Stomach smooth muscle (tissue), 2 donors: Measurements from ENCODE around the gene SHISAL2A.

Source experiments
- H3K27ac ChIP-seq: one replicate; pipeline ENCODE4 v1.7.0; 2013; ENCODE audit warnings: mild to moderate bottlenecking, low read length, inconsistent platforms
- H3K27me3 ChIP-seq, 2 donors: one replicate each; pipeline ENCODE4 v1.7.0; 2013; ENCODE audit warnings: low read length in 2 of 2; ENCODE audit not compliant: insufficient read depth in 2 of 2, control insufficient read depth in 1 of 2
- H3K36me3 ChIP-seq, 2 donors: one replicate each; pipeline ENCODE4 v1.7.0; 2013; ENCODE audit warnings: low read length in 2 of 2; ENCODE audit not compliant: control insufficient read depth in 2 of 2, insufficient read depth in 2 of 2
- H3K4me1 ChIP-seq: one replicate; pipeline ENCODE4 v1.7.0; 2013; ENCODE audit warnings: low read length; ENCODE audit not compliant: control insufficient read depth, insufficient read depth
- H3K4me3 ChIP-seq, 2 donors: one replicate each; pipeline ENCODE4 v1.7.0; 2013; ENCODE audit warnings: low read length in 2 of 2
- H3K9ac ChIP-seq, 2 donors: one replicate each; pipeline ENCODE4 v1.7.0; 2013; ENCODE audit warnings: low read length in 2 of 2, mild to moderate bottlenecking in 1 of 2
- H3K9me3 ChIP-seq, 2 donors: one replicate each; pipeline ENCODE4 v1.7.0; 2013; ENCODE audit warnings: low read length in 2 of 2; ENCODE audit not compliant: control insufficient read depth in 2 of 2
- donor health status: healthy.
- donor health status: Pancreatic carcinoma.

The SHISAL2A gene

GRCh38 chr1:52672946-52673345, 40.0 kb downstream of the SHISAL2A start:
- no peak overlapping the region for H3K9ac ChIP-seq
- no peak overlapping the region for H3K27ac ChIP-seq
- no peaks in the 10 kb centered on the region for H3K4me1 ChIP-seq
- no peak overlapping the region for H3K4me3 ChIP-seq
- H3K9me3 ChIP-seq, result no peaks in the 10 kb centered on the region
- no peaks in the 10 kb centered on the region for H3K36me3 ChIP-seq
- no peaks in the 10 kb centered on the region for H3K27me3 ChIP-seq

GRCh38 chr1:52673513-52673912, 40.5 kb downstream of the SHISAL2A start:
- H3K27me3 ChIP-seq, result no peaks in the 10 kb centered on the region
- H3K4me3 ChIP-seq, result no peak overlapping the region
- no peak overlapping the region for H3K9ac ChIP-seq
- H3K4me1 ChIP-seq, result no peaks in the 10 kb centered on the region
- H3K36me3 ChIP-seq, result no peaks in the 10 kb centered on the region
- no peak overlapping the region for H3K27ac ChIP-seq
- no peaks in the 10 kb centered on the region for H3K9me3 ChIP-seq

GRCh38 chr1:52674497-52675384, 41.8 kb downstream of the SHISAL2A start:
- no peak overlapping the region for H3K9ac ChIP-seq
- H3K4me3 ChIP-seq, result no peak overlapping the region
- no peaks in the 10 kb centered on the region for H3K4me1 ChIP-seq
- H3K27me3 ChIP-seq, result no peaks in the 10 kb centered on the region
- H3K27ac ChIP-seq, result no peak overlapping the region
- no peaks in the 10 kb centered on the region for H3K9me3 ChIP-seq
- H3K36me3 ChIP-seq, result no peaks in the 10 kb centered on the region

DNA sequence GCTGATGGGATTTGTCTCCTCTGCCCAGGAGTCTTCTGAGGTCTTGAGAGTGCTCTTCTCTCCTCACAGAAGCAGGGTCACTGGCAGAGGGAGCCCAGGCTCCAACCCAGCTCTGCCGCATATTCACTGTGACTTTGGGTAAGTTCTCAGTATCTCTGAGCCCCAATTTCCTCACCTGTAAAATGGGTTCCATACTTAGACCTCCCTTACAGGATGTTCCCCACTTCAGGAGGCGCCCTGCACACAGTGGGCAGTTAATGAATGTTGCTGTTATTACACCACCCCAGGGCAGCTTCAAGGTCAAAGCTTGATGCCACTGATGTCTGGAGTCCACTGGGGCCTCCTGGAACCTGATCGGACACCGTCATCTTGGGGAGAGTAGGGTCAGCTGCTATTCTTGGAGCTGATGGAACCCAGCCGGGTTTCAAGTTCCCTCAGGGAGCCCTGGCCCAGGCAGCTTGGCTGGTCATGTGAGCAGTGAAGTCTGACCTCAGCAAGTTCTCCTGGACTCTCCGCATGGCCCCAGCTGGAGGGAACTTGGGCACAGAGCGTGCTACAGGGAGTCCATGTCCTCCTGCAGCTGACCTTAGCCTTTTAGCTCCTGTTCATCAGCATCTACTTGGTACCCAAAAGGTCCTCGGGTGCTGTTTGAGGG, 43.4 kb downstream of the SHISAL2A start:
- H3K9ac ChIP-seq, result no peak overlapping the region
- H3K4me1 ChIP-seq, result no peaks in the 10 kb centered on the region
- H3K4me3 ChIP-seq, result no peak overlapping the region
- no peaks in the 10 kb centered on the region for H3K9me3 ChIP-seq
- H3K27ac ChIP-seq, result no peak overlapping the region
- no peaks in the 10 kb centered on the region for H3K27me3 ChIP-seq
- H3K36me3 ChIP-seq, result no peaks in the 10 kb centered on the region

DNA sequence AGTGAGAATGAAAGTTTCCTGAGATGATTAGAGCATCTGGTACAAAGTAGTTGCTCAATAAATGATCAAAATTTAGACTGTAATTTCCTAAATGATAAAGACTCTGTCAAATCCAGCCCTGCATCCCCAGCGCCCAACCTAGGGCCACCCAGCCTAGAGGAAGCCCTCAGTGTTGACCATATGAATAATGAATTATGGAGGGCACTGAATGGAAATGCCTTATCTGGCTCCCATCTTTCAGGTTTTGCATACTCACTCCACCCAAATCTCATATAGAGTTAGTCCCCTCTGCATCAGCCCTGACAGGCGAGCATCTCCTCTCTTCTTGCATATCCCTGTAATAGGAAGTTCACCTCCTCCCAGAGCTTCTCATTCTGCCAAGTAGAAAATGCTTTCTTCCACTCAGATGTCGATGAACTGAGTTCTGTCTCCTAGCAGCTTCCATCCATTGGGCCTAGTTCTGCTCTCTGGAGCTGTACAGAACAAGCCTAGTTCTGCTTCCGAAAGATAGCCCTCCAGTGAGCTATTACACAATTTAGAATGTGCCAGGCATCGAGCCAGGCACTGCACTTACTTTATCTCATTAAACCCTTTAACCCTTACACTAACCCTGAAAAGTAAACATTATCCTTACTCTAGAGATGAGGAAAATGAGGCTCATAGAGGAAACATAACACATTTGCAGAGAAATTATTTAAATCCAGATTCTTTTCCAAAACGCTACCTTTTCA, 44.3 kb downstream of the SHISAL2A start:
- Histone ChIP-seq H3K4me1 (no peaks in the 10 kb centered on the region), H3K36me3 (no peaks in the 10 kb centered on the region), H3K27me3 (no peaks in the 10 kb centered on the region), H3K9ac (no peak overlapping the region), H3K4me3 (no peak overlapping the region), H3K9me3 (no peaks in the 10 kb centered on the region), H3K27ac (no peak overlapping the region)

- Histone ChIP-seq H3K9me3 (no peaks in the 10 kb centered on the region), H3K27ac (no peak overlapping the region), H3K4me3 (no peak overlapping the region), H3K9ac (no peak overlapping the region), H3K4me1 (no peaks in the 10 kb centered on the region), H3K36me3 (no peaks in the 10 kb centered on the region), H3K27me3 (no peaks in the 10 kb centered on the region)
Observed at GRCh38 chr1:52679048-52679447, 46.1 kb downstream of the SHISAL2A start.

- no peak overlapping the region for H3K27ac ChIP-seq
- H3K4me3 ChIP-seq, result no peak overlapping the region
- no peaks in the 10 kb centered on the region for H3K36me3 ChIP-seq
- no peaks in the 10 kb centered on the region for H3K4me1 ChIP-seq
- H3K9me3 ChIP-seq, result no peaks in the 10 kb centered on the region
- H3K27me3 ChIP-seq, result no peaks in the 10 kb centered on the region
- H3K9ac ChIP-seq, result no peak overlapping the region
Observed at GRCh38 chr1:52679498-52679897, 46.5 kb downstream of the SHISAL2A start.

GRCh38 chr1:52680353-52680752, 47.4 kb downstream of the SHISAL2A start:
- no peak overlapping the region for H3K4me3 ChIP-seq
- no peak overlapping the region for H3K9ac ChIP-seq
- H3K27me3 ChIP-seq, result no peaks in the 10 kb centered on the region
- no peak overlapping the region for H3K27ac ChIP-seq
- H3K4me1 ChIP-seq, result no peaks in the 10 kb centered on the region
- no peaks in the 10 kb centered on the region for H3K9me3 ChIP-seq
- peaks cover 0 to 2% of the 10 kb centered on the region in 2 donors for H3K36me3 ChIP-seq

DNA sequence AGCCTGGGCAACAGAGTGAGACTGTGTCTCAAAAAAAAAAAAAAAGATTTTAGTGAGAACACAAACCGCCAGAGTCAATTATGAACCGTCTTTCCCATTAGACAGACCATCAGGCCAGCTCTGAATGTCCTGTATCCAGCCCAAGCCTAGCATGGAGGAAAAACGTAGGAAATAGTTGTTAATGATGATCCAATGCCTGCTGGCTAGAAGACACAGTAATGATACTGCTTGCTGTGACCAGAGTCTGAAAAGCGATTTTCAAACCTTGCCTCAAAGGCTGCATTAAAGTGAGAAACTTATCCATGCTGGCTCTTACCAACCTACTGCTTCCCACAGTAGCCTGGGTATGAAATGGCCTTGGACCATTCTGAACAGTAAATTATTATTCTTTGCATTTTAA, 48.2 kb downstream of the SHISAL2A start:
- H3K27ac ChIP-seq, result no peak overlapping the region
- no peaks in the 10 kb centered on the region for H3K4me1 ChIP-seq
- H3K4me3 ChIP-seq, result no peak overlapping the region
- no peaks in the 10 kb centered on the region for H3K9me3 ChIP-seq
- no peaks in the 10 kb centered on the region for H3K27me3 ChIP-seq
- H3K9ac ChIP-seq, result no peak overlapping the region
- peaks cover 0 to 2% of the 10 kb centered on the region in 2 donors for H3K36me3 ChIP-seq

DNA sequence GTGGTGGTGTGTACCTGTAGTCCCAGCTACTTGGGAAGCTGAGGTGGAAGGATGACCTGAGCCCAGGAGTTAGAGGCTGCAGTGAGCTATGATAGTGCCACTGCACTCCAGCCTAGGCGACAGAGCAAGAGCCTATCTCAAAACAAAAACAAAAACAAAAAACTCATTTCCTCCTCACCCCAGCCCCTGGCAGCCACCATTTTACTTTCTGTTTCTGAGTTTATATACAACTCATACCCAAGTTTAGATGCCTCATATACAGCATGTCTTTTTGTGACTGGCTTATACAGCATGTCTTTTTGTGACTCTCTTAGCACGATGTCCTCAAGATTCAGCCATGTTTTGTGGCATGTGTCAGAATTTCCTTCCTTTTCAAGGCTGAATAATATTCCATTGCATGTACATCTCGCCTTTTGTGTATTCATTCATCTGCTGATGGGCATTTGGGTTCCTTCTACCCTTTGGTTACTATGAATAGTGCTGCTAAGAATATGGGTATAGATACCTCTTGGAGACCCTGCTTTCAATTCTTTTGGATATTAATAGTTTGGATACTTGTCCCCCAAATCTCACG, 50.5 kb downstream of the SHISAL2A start:
- no peaks in the 10 kb centered on the region for H3K9me3 ChIP-seq
- H3K36me3 ChIP-seq, result peaks cover 13 to 17% of the 10 kb centered on the region in 2 donors
- H3K4me1 ChIP-seq, result no peaks in the 10 kb centered on the region
- no peak overlapping the region for H3K9ac ChIP-seq
- no peak overlapping the region for H3K4me3 ChIP-seq
- no peak overlapping the region for H3K27ac ChIP-seq
- H3K27me3 ChIP-seq, result no peaks in the 10 kb centered on the region
